ENCODE measurements around the gene ACAT1. TPM values are rescaled to one million over a fixed set of nuclear protein-coding genes. Genes with fewer than 3 reads are reported as not detected.
"Not testable (repeated sequence)": the region's sequence is repeated elsewhere in the genome, so short reads cannot be mapped to it uniquely, and the experiment has no call there.

Gene ACAT1
- total and polyA plus RNA-seq, 11 donors, result 166 to 1,337 (median 360) TPM

DNA sequence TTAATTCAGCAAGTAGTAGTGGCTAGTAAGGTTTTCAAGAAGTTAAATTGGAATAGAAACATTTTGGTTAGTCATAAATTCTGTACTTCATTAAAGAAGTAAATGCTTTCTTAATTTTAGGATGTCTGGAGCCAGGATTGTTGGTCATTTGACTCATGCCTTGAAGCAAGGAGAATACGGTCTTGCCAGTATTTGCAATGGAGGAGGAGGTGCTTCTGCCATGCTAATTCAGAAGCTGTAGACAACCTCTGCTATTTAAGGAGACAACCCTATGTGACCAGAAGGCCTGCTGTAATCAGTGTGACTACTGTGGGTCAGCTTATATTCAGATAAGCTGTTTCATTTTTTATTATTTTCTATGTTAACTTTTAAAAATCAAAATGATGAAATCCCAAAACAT lies 25.8 kb downstream of the ACAT1 start:
- Histone ChIP-seq H3K27me3 (no peaks in the 10 kb centered on the region), H3K9me3 (no peaks in the 10 kb centered on the region), H3K27ac (no peak overlapping the region), H3K36me3 (peaks cover 0 to 100% (median 99%) of the 10 kb centered on the region in 9 donors), H3K4me1 (peaks cover 0 to 6% (median 0%) of the 10 kb centered on the region in 12 donors), H3K4me3 (no peak overlapping the region)
- ATAC-seq, result peak in 2 of 4 donors; percentile 69 to 76
- TF ChIP-seq, protein P1, sequence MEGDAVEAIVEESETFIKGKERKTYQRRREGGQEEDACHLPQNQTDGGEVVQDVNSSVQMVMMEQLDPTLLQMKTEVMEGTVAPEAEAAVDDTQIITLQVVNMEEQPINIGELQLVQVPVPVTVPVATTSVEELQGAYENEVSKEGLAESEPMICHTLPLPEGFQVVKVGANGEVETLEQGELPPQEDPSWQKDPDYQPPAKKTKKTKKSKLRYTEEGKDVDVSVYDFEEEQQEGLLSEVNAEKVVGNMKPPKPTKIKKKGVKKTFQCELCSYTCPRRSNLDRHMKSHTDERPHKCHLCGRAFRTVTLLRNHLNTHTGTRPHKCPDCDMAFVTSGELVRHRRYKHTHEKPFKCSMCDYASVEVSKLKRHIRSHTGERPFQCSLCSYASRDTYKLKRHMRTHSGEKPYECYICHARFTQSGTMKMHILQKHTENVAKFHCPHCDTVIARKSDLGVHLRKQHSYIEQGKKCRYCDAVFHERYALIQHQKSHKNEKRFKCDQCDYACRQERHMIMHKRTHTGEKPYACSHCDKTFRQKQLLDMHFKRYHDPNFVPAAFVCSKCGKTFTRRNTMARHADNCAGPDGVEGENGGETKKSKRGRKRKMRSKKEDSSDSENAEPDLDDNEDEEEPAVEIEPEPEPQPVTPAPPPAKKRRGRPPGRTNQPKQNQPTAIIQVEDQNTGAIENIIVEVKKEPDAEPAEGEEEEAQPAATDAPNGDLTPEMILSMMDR (IDR thresholded peaks at IDR 0.05), result no peak
- no peak for TF ChIP-seq POLR2A (IDR thresholded peaks at IDR 0.05)
- DNase-seq, result no peak
- 48 to 60% (median 51%) methylated on average over 1 of the region's 1 CpG for WGBS, 4 donors
- intact Hi-C loops (cut with DNase I), result no loop called here

DNA sequence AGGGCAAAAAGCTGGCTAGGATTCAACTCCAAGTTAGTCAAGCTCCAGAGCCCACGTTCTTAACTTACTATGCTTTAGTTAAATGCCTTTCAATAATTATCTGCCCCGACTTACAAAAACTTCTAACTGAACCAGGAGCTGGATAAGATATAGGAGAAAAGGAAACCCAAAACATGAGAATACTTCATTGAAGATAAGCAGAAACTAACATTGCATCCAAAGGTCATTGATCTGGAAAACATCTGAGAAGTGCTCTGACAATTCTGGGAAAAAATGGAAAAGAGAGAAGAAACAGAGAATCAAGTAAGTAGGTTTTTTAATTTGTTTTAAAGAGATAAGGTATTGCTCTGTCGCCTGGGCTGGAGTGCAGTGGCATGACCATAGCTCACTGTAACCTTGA lies 27.2 kb downstream of the ACAT1 start:
- Histone ChIP-seq H3K4me1 (peaks cover 0 to 6% (median 0%) of the 10 kb centered on the region in 12 donors), H3K9me3 (no peaks in the 10 kb centered on the region), H3K27ac (no peak overlapping the region), H3K36me3 (peaks cover 0 to 100% (median 99%) of the 10 kb centered on the region in 9 donors), H3K4me3 (no peak overlapping the region), H3K27me3 (no peaks in the 10 kb centered on the region)
- TF ChIP-seq, protein P1 (IDR thresholded peaks at IDR 0.05), result no peak
- no peak for TF ChIP-seq POLR2A (IDR thresholded peaks at IDR 0.05)
- DNase-seq, result no peak
- WGBS, 4 donors, result 37 to 48% (median 42%) methylated on average over 3 of the region's 3 CpGs
- no peak for ATAC-seq
- intact Hi-C loops (cut with DNase I), result no loop called here

DNA sequence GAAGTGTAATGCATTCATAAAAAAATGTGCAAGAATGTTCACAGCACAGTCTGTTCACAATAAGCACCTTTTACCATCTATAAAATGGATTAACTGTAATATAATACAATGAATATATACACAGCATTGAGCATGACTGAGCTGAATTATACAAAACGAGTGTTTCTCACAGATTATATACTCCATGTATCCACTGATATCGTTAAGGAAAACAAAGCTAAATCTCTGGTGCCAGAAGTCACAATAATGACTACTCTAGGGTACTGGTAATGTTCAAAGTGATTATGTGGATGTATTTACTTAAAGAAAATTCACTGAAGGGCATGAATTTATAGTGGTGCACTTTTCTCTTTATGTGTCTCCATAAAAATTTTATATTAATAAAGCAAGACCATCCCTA lies 33.2 kb downstream of the ACAT1 start:
- Histone ChIP-seq H3K4me1 (no peaks in the 10 kb centered on the region), H3K36me3 (peaks cover 0 to 100% (median 93%) of the 10 kb centered on the region in 9 donors), H3K27me3 (no peaks in the 10 kb centered on the region), H3K27ac (no peak overlapping the region), H3K9me3 (no peaks in the 10 kb centered on the region), H3K4me3 (no peak overlapping the region)
- 70 to 77% (median 73%) methylated on average over 2 of the region's 2 CpGs for WGBS, 4 donors
- no peak for DNase-seq
- TF ChIP-seq POLR2A (IDR thresholded peaks at IDR 0.05), result no peak
- TF ChIP-seq, protein P1 (IDR thresholded peaks at IDR 0.05), result no peak
- intact Hi-C loops (cut with DNase I), result loop anchor here in 1 of 10 donors (10.0 kb wide), 1 partner anchor 60 kb away; no protein-coding TSS in a partner anchor
- ATAC-seq, result no peak

DNA sequence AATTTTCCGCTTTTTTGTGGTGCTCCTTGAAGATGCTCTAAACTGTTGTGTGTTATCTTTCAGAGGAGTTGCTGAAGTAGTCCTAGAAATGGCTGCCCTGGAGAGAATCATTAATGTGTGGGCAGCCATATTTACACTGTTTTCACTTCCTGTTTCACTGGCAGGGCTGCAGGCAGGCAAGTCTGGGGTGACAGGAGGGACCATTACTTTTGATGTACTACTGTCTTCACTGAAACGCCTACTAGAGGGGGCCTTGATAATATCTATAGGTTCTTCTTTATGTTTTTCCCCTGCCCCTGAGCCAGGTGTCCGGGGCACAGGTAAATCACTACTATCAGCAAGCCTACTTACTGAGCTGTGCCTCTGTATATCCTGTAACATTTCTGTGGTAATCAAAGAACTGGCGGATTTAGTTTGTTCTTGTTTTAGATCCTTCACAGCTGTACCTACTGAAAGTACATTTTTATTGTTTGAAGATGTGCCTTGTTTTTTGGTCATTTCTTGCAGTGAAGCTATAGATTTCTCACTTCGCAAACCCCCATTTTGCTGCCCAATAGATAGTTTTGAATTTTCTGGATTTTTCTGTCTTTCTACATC lies 39.7 kb downstream of the ACAT1 start:
- intact Hi-C loops (cut with DNase I), result no loop called here
- no peak overlapping the region for H3K4me3 ChIP-seq
- H3K4me1 ChIP-seq, result no peaks in the 10 kb centered on the region
- H3K27ac ChIP-seq, result no peak overlapping the region
- no peak for TF ChIP-seq POLR2A (IDR thresholded peaks at IDR 0.05)
- TF ChIP-seq, protein P1 (IDR thresholded peaks at IDR 0.05), result no peak
- no peak for DNase-seq
- H3K9me3 ChIP-seq, result no peaks in the 10 kb centered on the region
- no peaks in the 10 kb centered on the region for H3K27me3 ChIP-seq
- peaks cover 0 to 100% (median 94%) of the 10 kb centered on the region in 9 donors for H3K36me3 ChIP-seq
- no peak for ATAC-seq
- 93 to 97% (median 95%) methylated on average over 5 of the region's 5 CpGs for WGBS, 4 donors

DNA sequence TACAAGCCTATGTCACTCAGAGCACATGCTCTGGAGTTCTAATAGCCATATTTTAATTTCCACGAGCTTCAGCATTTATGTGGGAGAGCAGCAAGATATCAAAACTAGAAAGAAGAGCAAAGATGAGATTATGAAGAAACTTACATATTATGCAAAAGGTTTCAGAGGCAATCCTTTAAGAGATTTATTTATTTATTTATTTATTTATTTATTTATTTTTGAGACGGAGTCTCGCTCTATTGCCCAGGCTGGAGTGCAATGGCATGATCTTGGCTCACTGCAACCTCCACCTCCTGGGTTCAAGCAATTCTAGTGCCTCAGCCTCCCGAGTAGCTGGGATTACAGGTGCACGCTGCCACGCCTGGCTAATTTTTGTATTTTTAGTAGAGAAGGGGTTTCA lies 41.5 kb downstream of the ACAT1 start:
- ATAC-seq; H3K4me3 ChIP-seq; H3K9me3 ChIP-seq; DNase-seq; intact Hi-C loops (cut with DNase I); H3K27ac ChIP-seq; H3K27me3 ChIP-seq; H3K4me1 ChIP-seq: not testable (repeated sequence)
- WGBS, 4 donors, result 81 to 98% (median 87%) methylated on average over 6 of the region's 6 CpGs
- H3K36me3 ChIP-seq, result peaks cover 0 to 100% (median 97%) of the 10 kb centered on the region in 9 donors

All from heart left ventricle (tissue), 16 donors.